CD1c-positive myeloid dendritic cell (primary cell): Measurements from ENCODE around the gene ZBTB22.
A peak's percentile ranks its signal among the peaks of the same experiment; 100 is the strongest.
"Not testable (repeated sequence)": the region's sequence is repeated elsewhere in the genome, so short reads cannot be mapped to it uniquely, and the experiment has no call there.

ENCODE experiments used
- DNase-seq: peaks from one replicate; pipeline ENCODE4 v3.0.0-alpha.2; 2016; ENCODE audit errors: extremely low spot score

The ZBTB22 gene

GRCh38 chr6:33279971-33280511, 37.5 kb downstream of the ZBTB22 start:
- peak; percentile 69 for DNase-seq

- peak; percentile 22 for DNase-seq
These were observed 38.3 kb downstream of the ZBTB22 start for GRCh38 chr6:33279257-33279695.

- DNase-seq = no peak
These were observed 38.7 kb downstream of the ZBTB22 start for GRCh38 chr6:33278810-33279209.

- no peak for DNase-seq
These were observed 39.2 kb downstream of the ZBTB22 start for GRCh38 chr6:33278392-33278741.

GRCh38 chr6:33277663-33278391, 39.7 kb downstream of the ZBTB22 start:
- DNase-seq = no peak

- peak; percentile 83 for DNase-seq
These were observed 40.5 kb downstream of the ZBTB22 start, which contains the start of gene B3GALT4 for GRCh38 chr6:33276864-33277662. Gene B3GALT4, plus strand, starts transcription at chr6:33277123. Its CDS starts 297 bp downstream, at chr6:33277420.

GRCh38 chr6:33276581-33276863, 41.0 kb downstream of the ZBTB22 start:
- no peak for DNase-seq

GRCh38 chr6:33275795-33276580, 41.6 kb downstream of the ZBTB22 start:
- DNase-seq = not testable (repeated sequence)

- no peak for DNase-seq
These were observed 43.3 kb downstream of the ZBTB22 start for GRCh38 chr6:33273924-33274902.

- no peak for DNase-seq
These were observed 44.2 kb downstream of the ZBTB22 start for GRCh38 chr6:33273129-33273923.

GRCh38 chr6:33272275-33273128, 45.0 kb downstream of the ZBTB22 start:
- DNase-seq = no peak

GRCh38 chr6:33271468-33272274, 45.9 kb downstream of the ZBTB22 start, which contains the start of the genes RPS18 and VPS52:
Gene RPS18, plus strand, starts transcription at chr6:33272075. Its CDS starts 45 bp downstream, at chr6:33272120.
Gene VPS52, minus strand, starts transcription at chr6:33271876. Its CDS starts 201 bp downstream, at chr6:33271675.
- DNase-seq = peak; percentile 99

- no peak for DNase-seq
These were observed 46.5 kb downstream of the ZBTB22 start for GRCh38 chr6:33271117-33271467.
